Esophagus mucosa (tissue), 1 donor: Measurements from ENCODE around the gene IL12RB2. TPM values are rescaled to one million over a fixed set of nuclear protein-coding genes. Genes with fewer than 3 reads are reported as not detected.
"Not testable (repeated sequence)": the region's sequence is repeated elsewhere in the genome, so short reads cannot be mapped to it uniquely, and the experiment has no call there.

ENCODE experiments used
- ATAC-seq: fragments of 200-7000 bp; cut with Tn5 transposase; one replicate; pipeline ENCODE4 v1.9.1; 2020
- total RNA-seq: library from RNA; stranded (reverse); gene quantifications from one replicate; pipeline ENCODE4 v1.2.4, GENCODE V29; 2023
- donor health status: DM: yes; HTN: yes; CAD: no.

The IL12RB2 gene
- total RNA-seq, 1 donor from 2014 or later = 1.3 TPM

DNA sequence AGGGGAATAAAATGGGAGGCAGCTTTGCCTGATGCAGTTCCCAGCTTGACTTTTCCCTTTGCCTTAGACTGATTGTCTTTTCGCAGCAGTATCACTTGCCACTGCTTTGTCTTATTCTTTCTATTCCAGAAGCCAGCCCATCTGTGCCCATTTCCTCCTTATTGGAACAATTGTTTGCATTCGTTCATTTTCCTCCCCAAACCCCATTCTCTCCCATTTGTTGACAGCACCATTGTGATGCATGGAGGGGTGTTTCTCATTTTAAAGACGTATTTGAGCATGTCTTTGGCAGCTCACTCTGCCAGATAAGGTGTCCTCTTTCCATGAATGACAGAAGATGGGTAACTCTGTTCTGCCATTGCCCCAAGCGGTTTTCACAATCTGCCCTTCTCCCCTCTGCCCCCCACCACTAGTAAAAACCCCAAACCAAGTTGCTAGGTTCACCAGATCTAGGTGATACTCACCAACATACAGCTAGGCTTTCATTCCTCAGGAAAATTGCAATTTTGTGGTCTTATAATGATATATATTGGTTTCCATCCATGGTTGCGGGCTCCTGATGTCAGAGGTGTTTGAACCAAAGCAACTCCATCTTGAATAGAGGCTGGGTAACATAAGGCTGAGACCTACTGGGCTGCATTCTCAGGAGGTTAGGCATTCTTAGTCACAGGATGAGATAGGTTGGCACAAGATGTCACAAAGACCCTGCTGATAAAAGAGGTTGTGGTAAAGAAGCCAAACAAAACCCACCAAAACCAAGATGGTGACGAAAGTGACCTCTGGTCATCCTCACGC is 91.7 kb downstream of the IL12RB2 start:
- no peak for ATAC-seq

DNA sequence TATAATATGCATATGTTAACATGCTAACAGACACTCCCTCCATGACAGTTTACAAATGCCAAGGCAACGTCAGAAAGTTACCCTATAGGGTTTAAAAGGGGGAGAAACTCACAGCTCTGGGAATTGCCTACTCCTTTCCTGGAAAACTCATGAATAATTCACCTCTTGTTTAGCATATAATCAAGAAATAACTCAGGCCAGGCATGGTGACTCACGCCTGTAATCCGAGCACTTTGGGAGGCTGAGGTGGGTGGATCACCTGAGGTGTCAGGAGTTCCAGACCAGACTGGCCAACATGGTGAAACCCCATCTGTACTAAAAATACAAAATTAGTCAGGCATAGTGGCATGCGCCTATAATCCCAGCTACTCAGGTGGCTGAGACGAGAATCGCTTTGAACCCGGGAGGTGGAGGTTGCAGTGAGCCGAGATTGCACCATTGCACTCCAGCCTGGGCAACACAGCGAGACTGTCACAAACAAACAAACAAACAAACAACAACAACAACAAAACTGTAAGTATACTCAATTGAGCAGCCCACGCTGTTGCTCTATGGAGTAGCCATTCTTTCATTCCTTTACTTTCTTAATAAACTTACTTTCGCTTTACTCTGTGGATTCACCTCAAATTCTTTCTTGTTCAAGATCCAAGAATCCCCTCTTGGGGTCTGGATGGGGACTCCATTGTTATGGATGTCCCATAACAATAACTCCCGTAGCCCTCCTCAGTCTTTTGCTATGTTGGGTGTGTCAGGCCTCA is 92.5 kb downstream of the IL12RB2 start:
- peak; percentile 55 for ATAC-seq

DNA sequence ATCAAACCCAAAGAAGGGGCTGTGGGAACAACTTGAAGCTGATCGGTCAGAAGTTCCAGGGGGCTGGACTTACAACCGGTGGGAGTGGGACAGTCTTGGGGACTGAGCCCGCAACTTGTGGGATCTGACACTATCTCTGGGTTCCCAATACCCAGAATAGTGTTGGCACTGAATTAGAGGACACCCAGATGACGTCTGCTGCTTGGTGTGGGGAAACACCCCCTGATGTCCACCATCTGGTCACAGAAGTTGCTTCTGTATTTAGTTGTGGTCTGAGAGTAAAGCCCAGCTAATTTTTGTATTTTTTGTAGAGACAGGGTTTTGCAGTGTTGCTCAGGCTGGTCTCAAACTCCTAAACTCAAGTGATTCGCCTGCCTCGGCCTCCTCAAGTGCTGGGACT is 93.8 kb downstream of the IL12RB2 start:
- ATAC-seq = no peak

DNA sequence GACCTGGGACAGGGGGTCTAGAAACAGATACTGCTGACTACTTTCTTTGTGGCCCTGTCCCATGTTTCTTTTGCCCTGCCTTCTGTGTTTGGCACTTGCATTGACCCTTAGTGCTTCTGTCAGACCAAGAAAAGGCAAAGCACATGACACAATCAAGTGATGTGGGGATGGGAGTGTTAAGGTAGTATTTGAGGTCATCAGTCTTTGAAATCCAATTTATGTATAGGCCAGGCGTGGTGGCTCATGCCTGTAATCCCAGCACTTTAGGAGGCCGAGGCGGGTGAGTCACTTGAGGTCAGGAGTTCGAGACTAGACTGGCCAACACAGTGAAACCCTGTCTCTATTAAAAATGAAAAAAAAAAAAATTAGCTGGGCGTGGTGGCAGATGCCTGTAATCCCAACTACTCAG is 96.5 kb downstream of the IL12RB2 start:
- ATAC-seq = peak; percentile 68

DNA sequence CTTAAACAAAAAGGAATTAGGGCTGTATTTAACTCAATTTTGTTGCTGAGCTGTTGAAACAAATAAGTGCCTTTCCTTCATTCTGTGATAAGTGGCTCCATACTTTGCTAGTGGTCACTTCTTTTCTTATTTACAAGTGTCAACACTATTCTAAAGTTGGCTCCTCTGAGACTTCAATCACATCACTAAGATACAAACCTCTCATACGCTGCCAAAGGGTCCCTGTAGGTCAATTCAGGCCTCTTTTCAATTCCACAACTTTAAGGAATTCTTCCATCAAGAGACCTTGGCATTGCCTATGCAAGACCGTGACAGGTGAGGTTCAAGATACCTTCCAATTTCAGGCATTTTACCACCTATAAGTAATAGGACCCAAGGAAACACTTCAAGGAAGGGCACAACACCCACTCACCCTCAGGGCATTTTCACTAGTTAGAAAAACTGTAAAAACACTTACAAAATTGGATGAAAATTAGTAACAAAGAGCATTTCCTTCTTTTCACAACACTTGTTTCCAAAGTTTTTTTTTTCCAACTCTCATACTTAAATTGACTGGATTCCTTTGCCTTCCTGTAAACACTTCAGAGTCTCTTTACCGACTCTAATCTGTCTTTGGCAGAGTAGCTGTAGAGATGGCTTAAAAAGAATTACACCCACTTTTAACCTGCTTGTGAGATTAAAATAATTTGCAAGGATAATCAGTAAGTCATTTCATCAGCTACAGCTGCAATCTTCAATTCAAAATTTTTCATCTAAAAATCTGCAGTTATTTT is 98.0 kb downstream of the IL12RB2 start:
- no peak for ATAC-seq

- ATAC-seq = no peak
Measured at GRCh38 chr1:67407498-67407897, 99.8 kb downstream of the IL12RB2 start.

GRCh38 chr1:67408148-67408547 is 100.5 kb downstream of the IL12RB2 start:
- ATAC-seq = no peak

DNA sequence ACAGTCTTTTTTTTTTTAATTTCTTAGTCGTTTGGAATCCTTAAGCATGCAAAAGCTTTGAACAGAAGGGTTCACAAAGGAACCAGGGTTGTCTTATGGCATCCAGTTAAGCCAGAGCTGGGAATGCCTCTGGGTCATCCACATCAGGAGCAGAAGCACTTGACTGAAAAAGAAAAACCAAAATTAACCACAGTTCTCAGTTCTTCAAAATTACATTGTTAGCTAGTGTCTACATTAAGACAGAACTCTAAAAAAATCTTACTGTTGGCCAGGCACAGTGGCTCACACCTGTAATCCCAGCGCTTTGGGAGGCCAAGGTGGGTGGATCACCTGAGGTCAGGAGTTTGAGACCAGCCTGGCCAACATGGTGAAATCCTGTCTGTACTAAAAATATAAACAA is 105.4 kb downstream of the IL12RB2 start:
- ATAC-seq = not testable (repeated sequence)

DNA sequence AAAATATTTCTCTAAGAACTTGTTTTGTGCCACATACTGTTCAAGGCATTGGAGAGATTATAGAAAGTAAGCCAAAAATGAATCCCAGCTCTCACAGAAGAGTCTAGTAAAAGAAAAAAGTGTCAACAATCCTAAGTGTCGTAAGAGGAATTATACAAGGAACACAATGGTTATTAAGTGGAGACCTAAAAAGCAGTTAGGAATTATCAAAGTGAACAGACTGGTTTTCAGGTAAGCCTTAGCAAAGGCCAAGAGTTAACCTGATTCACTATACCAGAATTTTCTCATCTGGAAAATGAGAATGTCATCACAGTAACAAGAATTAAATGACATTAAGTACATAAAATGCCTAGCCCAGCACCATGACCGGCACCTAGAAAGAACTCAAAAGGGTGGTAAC is 106.9 kb downstream of the IL12RB2 start:
- ATAC-seq = peak; percentile 91

DNA sequence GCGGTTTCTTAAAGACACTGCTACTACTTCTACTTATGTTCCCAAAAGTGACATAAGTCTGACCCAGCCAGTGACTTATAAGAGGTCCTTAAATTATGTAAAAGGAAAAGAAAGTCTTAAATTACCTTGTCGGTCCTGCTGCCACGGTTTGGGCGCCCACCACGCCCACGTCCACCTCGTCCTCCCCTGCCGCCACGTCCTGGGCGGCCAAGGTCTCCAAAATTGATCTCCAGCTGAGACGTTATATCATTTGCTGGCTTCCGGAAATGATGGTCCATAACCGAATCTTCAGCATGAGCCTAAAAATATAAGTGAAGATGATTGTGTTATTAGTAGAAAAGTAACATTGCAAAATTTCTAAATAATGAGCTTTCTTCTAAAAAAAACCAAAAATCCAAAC is 107.4 kb downstream of the IL12RB2 start:
- ATAC-seq = no peak

DNA sequence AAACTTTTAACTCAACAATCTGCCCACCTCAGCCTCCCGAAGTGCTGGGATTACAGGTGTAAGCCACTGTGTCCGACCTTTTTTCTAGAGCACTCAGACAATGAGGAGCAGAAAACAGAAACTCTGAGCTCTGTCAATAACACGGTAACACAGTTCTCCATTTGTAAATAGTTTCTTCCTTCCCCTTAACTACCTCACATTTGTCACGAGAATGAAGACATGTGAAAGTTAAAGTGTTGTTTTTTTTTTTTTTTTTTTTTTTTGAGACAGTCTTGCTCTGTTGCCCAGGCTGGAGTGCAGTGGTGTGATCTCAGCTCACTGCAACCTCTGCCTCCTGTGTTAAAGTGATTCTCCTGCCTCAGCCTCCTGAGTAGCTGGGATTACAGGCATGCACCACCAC is 110.1 kb downstream of the IL12RB2 start:
- ATAC-seq = not testable (repeated sequence)

- no peak for ATAC-seq
Measured at GRCh38 chr1:67418839-67419586, 111.3 kb downstream of the IL12RB2 start.

DNA sequence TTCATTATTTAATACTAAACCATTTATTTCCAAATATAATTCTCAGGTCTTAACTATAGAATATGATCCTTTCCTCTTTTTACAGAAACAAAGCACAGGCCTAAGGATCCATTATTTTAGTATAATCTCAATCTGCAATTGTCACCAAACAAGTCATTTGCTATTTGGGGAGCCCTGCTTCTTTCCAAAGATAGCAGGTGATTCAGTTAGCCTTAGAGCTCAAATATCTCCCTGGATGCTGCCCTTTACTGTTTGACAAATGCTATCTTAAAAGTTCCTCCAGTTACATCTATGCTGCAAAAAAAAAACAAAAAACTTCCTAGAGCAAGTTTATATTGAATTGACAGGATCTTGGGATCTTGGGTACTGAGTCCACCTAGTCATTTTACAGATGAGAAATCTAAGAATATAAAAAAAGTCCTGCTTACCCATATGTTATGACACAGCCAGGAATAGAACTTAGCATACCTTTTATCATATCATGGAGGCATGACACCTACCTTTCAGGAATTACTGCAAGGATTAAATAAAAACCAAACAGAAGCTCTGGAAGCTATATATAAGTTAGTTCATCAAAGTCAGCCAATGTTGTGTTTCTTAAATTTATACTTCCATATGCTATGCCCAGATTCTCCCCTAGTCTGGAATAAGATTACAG is 113.3 kb downstream of the IL12RB2 start:
- no peak for ATAC-seq

DNA sequence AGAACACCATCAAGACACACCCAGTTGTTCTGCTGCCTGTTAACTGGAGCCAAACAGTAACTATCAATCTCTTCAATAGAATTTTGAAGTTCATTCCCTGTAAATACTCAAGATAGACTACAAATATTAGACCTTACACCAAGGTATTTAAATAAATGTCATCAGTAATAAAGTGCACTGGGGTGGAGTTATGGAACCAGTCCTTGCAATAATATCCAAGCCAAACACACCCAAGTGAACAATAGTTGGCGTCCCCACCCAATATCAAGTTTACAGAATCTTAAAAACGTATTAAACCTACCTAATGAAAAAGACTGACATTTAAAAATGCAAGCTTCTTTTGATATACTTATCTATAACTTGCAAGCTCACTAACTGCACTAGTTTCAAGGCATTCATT is 119.8 kb downstream of the IL12RB2 start:
- ATAC-seq = no peak

- ATAC-seq = no peak
Measured at GRCh38 chr1:67427947-67428346, 120.3 kb downstream of the IL12RB2 start.

DNA sequence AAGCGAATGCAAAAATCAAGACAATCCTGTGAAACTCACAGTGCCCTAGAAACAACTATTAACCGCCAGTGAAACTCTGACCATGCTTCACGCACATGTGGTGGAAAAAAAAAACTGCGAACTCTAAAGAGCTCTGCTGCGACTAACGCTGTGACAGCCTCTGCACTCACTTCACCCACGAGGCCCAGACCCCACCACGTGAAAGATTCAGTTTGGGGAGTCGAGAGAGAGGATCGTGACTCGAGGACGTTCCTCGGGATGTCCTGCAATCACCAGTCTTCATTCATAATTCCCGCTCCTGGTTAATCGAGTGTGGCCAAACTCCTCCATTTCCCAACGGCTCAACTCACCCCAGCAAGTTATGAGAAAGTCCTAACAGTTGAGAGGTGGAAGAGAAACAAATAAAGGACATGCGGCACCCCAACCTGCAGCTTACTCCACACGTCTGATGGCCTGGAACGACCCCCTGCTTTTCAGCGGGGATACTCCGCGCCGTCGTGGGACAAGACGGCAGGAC is 121.4 kb downstream of the IL12RB2 start:
- no peak for ATAC-seq

GRCh38 chr1:67429528-67430357 is 122.1 kb downstream of the IL12RB2 start:
- ATAC-seq = peak; percentile 7

DNA sequence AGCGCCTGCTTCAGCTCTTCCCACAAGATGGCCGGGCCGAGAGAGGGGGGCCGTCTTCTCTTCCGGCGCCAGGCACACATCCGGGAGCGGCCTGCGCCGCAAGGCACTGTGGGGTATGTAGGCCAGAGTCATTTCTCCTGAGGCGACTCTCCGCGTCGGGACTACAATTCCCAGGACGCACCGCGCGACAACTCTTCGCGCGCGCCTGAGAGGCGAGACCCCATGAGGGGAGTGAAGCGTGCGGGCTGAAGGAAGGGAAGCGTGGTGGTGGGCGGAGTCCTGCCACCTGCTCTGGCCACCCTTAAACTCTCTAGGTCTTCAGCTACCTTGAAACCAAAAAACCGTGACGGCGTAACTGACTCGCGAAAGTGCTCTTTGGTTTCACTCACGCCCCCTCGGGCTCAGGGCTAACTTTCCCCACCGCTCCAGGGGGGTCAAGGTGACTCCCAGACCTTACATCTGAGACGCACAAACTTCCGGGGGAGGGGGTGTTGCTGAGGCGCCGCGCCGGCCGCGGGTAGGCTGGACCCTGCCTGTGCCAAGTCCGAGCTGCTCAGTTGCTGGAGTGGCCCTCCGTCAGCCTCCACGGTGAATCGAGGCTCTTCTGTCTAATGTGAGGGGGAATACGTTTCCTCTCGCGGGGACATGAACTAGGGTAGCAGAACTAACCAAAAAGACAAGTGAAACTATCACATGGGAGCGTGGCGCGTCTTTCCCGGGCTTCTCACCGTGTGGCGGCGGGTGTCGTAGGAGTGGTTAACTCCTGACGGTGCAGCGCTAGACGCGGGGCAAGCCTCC is 122.9 kb downstream of the IL12RB2 start, which contains the start of gene SERBP1:
SERBP1 (minus strand) TSS at position 45 of the 798 bp plus-strand sequence. CDS start 102 bp downstream, outside the sequence.
- ATAC-seq = peak; percentile 97

DNA sequence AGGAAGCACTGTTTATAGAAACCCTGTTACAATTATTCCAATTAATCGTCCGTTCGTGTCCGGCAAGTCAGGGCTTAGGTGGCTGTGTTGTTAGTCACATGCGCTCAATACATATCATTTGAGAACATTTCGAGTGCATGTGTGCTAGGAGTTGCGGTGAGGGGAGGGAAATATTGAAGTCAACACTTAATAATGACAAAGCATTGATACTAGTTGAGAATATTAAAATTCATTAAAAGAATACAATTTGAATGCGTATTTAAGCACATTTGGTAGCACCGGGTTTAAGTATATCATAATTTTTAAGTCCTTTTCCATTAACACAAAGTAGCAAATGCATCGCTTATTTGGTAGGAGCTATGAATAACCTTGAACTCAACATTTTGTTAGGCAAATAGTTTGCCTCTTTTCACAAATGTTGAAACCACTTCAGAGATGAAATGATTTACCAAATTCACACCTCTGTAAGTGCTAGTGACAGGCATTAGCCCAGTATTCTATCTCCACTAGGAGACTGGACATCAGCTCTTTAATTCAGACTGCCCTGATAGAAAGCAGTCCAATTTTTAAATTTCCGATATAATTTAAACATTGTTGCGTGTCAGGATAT is 123.6 kb downstream of the IL12RB2 start:
- no peak for ATAC-seq
